Neural cell (in vitro differentiated cells): ENCODE measurements around the gene MARCHF6. TPM values are rescaled to one million over a fixed set of nuclear protein-coding genes. Genes with fewer than 3 reads are reported as not detected.

Experiments
- H2AFZ ChIP-seq: fragments of 200-600, 300-800 bp; sonication (generic), shearing (Covaris generic); 2 replicates; pipeline ENCODE4 v1.6.0; 2014; ENCODE audit warnings: low read depth, mild to moderate bottlenecking, antibody characterized with exemption, low read length, moderate library complexity
- H3F3A ChIP-seq: fragments of 200-600 bp; shearing (Covaris generic); 2 replicates; pipeline ENCODE4 v1.6.1; 2016; ENCODE audit warnings: mild to moderate bottlenecking, moderate library complexity, mixed read lengths, antibody characterized with exemption, low read length; ENCODE audit not compliant: insufficient read depth, poor library complexity, severe bottlenecking
- H3K27ac ChIP-seq: fragments of 200-600, 300-800 bp; sonication (generic), shearing (Covaris generic); 2 replicates; pipeline ENCODE4 v1.5.1; 2014; ENCODE audit warnings: mild to moderate bottlenecking, low read length, moderate library complexity
- H3K27me3 ChIP-seq: fragments of 300-800, 200-600 bp; sonication (generic), shearing (Covaris generic); 2 replicates; pipeline ENCODE4 v1.6.0; 2014; ENCODE audit warnings: mild to moderate bottlenecking, low read depth, low read length, moderate library complexity; ENCODE audit not compliant: insufficient read depth
- H3K36me3 ChIP-seq: fragments of 300-800, 200-600 bp; sonication (generic), shearing (Covaris generic); 2 replicates; pipeline ENCODE4 v1.5.1; 2014; ENCODE audit warnings: mild to moderate bottlenecking, antibody characterized with exemption, low read length, moderate library complexity; ENCODE audit not compliant: insufficient read depth
- H3K4me2 ChIP-seq: fragments of 300-800, 200-600 bp; sonication (generic), shearing (Covaris generic); 2 replicates; pipeline ENCODE4 v1.6.0; 2014; ENCODE audit warnings: mild to moderate bottlenecking, low read length
- H3K4me3 ChIP-seq: fragments of 300-800, 200-600 bp; sonication (generic), shearing (Covaris generic); 2 replicates; pipeline ENCODE4 v1.5.1; 2014; ENCODE audit warnings: mild to moderate bottlenecking, low read length, moderate library complexity
- H3K79me2 ChIP-seq: fragments of 200-600 bp; shearing (Covaris generic); replicated peaks from 2 replicates; pipeline ENCODE4 v1.6.0; 2014; ENCODE audit warnings: mild to moderate bottlenecking, low read length, moderate library complexity; ENCODE audit not compliant: insufficient read depth
- H3K9ac ChIP-seq: fragments of 300-800, 200-600 bp; sonication (generic), shearing (Covaris generic); 2 replicates; pipeline ENCODE4 v1.6.1; 2016; ENCODE audit warnings: mild to moderate bottlenecking, low read length, mixed read lengths
- H3K9me2 ChIP-seq: fragments of 200-600 bp; shearing (Covaris generic); 2 replicates; pipeline ENCODE4 v1.6.1; 2016; ENCODE audit warnings: mild to moderate bottlenecking, low read length, mixed read lengths; ENCODE audit not compliant: insufficient read depth
- H3K9me3 ChIP-seq: fragments of 200-600, 300-800 bp; sonication (generic), shearing (Covaris generic); 2 replicates; pipeline ENCODE4 v1.6.1; 2016; ENCODE audit warnings: mild to moderate bottlenecking, mixed run types, low read length, moderate library complexity, mixed read lengths
- H4K20me1 ChIP-seq: fragments of 200-600 bp; shearing (Covaris generic); 2 replicates; pipeline ENCODE4 v1.6.1; 2016; ENCODE audit warnings: mild to moderate bottlenecking, mixed run types; ENCODE audit not compliant: insufficient read depth
- EP300 ChIP-seq: fragments of 450-650 bp; conservative IDR thresholded peaks from 2 replicates; pipeline ENCODE4 v1.6.1; 2014; ENCODE audit warnings: antibody characterized with exemption, mild to moderate bottlenecking, moderate library complexity; ENCODE audit not compliant: poor library complexity, severe bottlenecking
- EZH2 ChIP-seq: fragments of 200-600, 300-800 bp; shearing (Covaris generic), sonication (generic); IDR thresholded peaks from 2 replicates; pipeline ENCODE4 v1.6.1; 2014; ENCODE audit warnings: antibody characterized with exemption, low read length, borderline replicate concordance, mild to moderate bottlenecking; ENCODE audit not compliant: insufficient read depth, poor library complexity, severe bottlenecking
- MXI1 ChIP-seq: fragments of 450-650 bp; conservative IDR thresholded peaks from 2 replicates; pipeline ENCODE4 v1.6.1; 2014; ENCODE audit warnings: antibody characterized with exemption, mild to moderate bottlenecking; ENCODE audit not compliant: poor library complexity, severe bottlenecking
- POLR2AphosphoS5 ChIP-seq: IDR thresholded peaks from 2 replicates; pipeline ENCODE4 v1.6.1; 2012
- RAD21 ChIP-seq: fragments of 450-650 bp; conservative IDR thresholded peaks from 2 replicates; pipeline ENCODE4 v1.6.1; 2014; ENCODE audit warnings: antibody characterized with exemption, mild to moderate bottlenecking, moderate library complexity
- REST ChIP-seq: IDR thresholded peaks from 2 replicates; pipeline ENCODE4 v1.6.1; 2012; ENCODE audit warnings: borderline replicate concordance
- SMC3 ChIP-seq: fragments of 450-650 bp; conservative IDR thresholded peaks from 2 replicates; pipeline ENCODE4 v1.6.1; 2014; ENCODE audit warnings: antibody characterized with exemption, mild to moderate bottlenecking, moderate library complexity; ENCODE audit not compliant: poor library complexity
- TAF1 ChIP-seq: IDR thresholded peaks from 2 replicates; pipeline ENCODE4 v1.6.1; 2012; ENCODE audit warnings: low read depth
- polyA plus RNA-seq: library from polyadenylated mRNA; depleted of rRNA; stranded (reverse); fragments of >200 nt; gene quantifications from 2 replicates; pipeline ENCODE4 v1.2.3, GENCODE V29; 2014
- TF ChIP-seq, protein P1 (sequence below): fragments of 450-650 bp; IDR thresholded peaks from 2 replicates; pipeline ENCODE4 v1.5.1; 2014; ENCODE audit warnings: antibody characterized with exemption, mild to moderate bottlenecking, moderate library complexity; ENCODE audit not compliant: poor library complexity, severe bottlenecking

Gene MARCHF6
- polyA plus RNA-seq, 1 donor from 2014 or later: 282 TPM

GRCh38 chr5:10321882-10322281 lies 31.6 kb upstream of the MARCHF6 start:
- Histone ChIP-seq H3K36me3 (no peaks in the 10 kb centered on the region), H3K4me3 (no peak overlapping the region), H3K27ac (no peak overlapping the region), H4K20me1 (no peaks in the 10 kb centered on the region), H3F3A (no peaks in the 10 kb centered on the region), H2AFZ (no peak overlapping the region), H3K9ac (no peak overlapping the region), H3K27me3 (no peaks in the 10 kb centered on the region), H3K79me2 (no peaks in the 10 kb centered on the region), H3K9me3 (no peaks in the 10 kb centered on the region), H3K9me2 (no peaks in the 10 kb centered on the region), H3K4me2 (no peak overlapping the region)
- no peak for TF ChIP-seq EP300
- TF ChIP-seq REST: no peak
- no peak for TF ChIP-seq POLR2AphosphoS5
- TF ChIP-seq, protein P1, sequence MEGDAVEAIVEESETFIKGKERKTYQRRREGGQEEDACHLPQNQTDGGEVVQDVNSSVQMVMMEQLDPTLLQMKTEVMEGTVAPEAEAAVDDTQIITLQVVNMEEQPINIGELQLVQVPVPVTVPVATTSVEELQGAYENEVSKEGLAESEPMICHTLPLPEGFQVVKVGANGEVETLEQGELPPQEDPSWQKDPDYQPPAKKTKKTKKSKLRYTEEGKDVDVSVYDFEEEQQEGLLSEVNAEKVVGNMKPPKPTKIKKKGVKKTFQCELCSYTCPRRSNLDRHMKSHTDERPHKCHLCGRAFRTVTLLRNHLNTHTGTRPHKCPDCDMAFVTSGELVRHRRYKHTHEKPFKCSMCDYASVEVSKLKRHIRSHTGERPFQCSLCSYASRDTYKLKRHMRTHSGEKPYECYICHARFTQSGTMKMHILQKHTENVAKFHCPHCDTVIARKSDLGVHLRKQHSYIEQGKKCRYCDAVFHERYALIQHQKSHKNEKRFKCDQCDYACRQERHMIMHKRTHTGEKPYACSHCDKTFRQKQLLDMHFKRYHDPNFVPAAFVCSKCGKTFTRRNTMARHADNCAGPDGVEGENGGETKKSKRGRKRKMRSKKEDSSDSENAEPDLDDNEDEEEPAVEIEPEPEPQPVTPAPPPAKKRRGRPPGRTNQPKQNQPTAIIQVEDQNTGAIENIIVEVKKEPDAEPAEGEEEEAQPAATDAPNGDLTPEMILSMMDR: no peak
- TF ChIP-seq TAF1: no peak
- no peak for TF ChIP-seq SMC3
- no peak for TF ChIP-seq RAD21
- no peak for TF ChIP-seq EZH2
- no peak for TF ChIP-seq MXI1

GRCh38 chr5:10323588-10324488 lies 29.7 kb upstream of the MARCHF6 start:
- Histone ChIP-seq H4K20me1 (no peaks in the 10 kb centered on the region), H3K36me3 (no peaks in the 10 kb centered on the region), H3K4me2 (no peak overlapping the region), H3F3A (no peaks in the 10 kb centered on the region), H3K9me3 (no peaks in the 10 kb centered on the region), H3K27ac (no peak overlapping the region), H3K9me2 (no peaks in the 10 kb centered on the region), H2AFZ (no peak overlapping the region), H3K27me3 (no peaks in the 10 kb centered on the region), H3K4me3 (no peak overlapping the region), H3K9ac (no peak overlapping the region), H3K79me2 (no peaks in the 10 kb centered on the region)
- TF ChIP-seq RAD21: no peak
- TF ChIP-seq EZH2: no peak
- no peak for TF ChIP-seq SMC3
- TF ChIP-seq POLR2AphosphoS5: no peak
- no peak for TF ChIP-seq TAF1
- TF ChIP-seq, protein P1: no peak
- peak; percentile 27 for TF ChIP-seq REST
